Lower leg skin (tissue), 4 donors: ENCODE measurements around the gene TIMM10. TPM values are rescaled to one million over a fixed set of nuclear protein-coding genes. Genes with fewer than 3 reads are reported as not detected.
A peak's percentile ranks its signal among the peaks of the same experiment; 100 is the strongest.

Experiments used
- DNase-seq, 2 donors: peaks; one replicate each; pipeline ENCODE4 v3.0.0-alpha.2; 2019; ENCODE audit warnings: low spot score in 2 of 2
- H3K4me3 ChIP-seq: fragments of 200-600 bp; sonication (generic); 2 replicates; pipeline ENCODE4 v1.5.1; 2017; ENCODE audit warnings: mild to moderate bottlenecking, low read depth; ENCODE audit not compliant: poor library complexity, severe bottlenecking
- CTCF ChIP-seq, 3 donors: fragments of 450-650 bp; IDR thresholded peaks; one replicate each; pipeline ENCODE4 v1.5.1; 2016; ENCODE audit warnings: antibody characterized with exemption in 3 of 3, mild to moderate bottlenecking in 3 of 3, moderate library complexity in 2 of 3
- POLR2A ChIP-seq, 2 donors: fragments of 450-650 bp; IDR thresholded peaks; one replicate each; pipeline ENCODE4 v1.6.1; 2016 to 2017; ENCODE audit warnings: antibody characterized with exemption in 2 of 2, mild to moderate bottlenecking in 1 of 2, moderate library complexity in 1 of 2
- WGBS, 2 donors: methylation state at CpG; one replicate each; pipeline ENCODE4 v1.1.5; 2018; 5-methylcytosine and 5-hydroxymethylcytosine counted together
- intact Hi-C: fragments of 100-400 bp; cut with DNase I; formaldehyde crosslinking; loops from one replicate; pipeline ENCODE4 v1.15.0; 2023; ENCODE audit warnings: low total_unique reads
- total RNA-seq, 4 donors: library from RNA; depleted of rRNA; stranded (reverse); fragments of >200 nt; gene quantifications; one replicate each; pipeline ENCODE4 v1.1.0, GENCODE V29; 2016

The TIMM10 gene
- total RNA-seq, 4 donors from 2014 or later = 24.3 to 53.2 (median 29.4) TPM

- TF ChIP-seq POLR2A (IDR thresholded peaks at IDR 0.05) (no peak), CTCF (IDR thresholded peaks at IDR 0.05) (no peak)
- H3K4me3 ChIP-seq = peak overlapping the region; percentile 79
- WGBS, 2 donors = 17 to 19% methylated on average over 7 to 27 of the region's 35 CpGs
- intact Hi-C loops = no loop called here
- peak in 1 of 2 donors; percentile 91 for DNase-seq
Measured at GRCh38 chr11:57513911-57514537, 16.5 kb downstream of the TIMM10 start.

- TF ChIP-seq POLR2A (IDR thresholded peaks at IDR 0.05) = no peak
- no peak for TF ChIP-seq CTCF (IDR thresholded peaks at IDR 0.05)
- intact Hi-C loops = no loop called here
Measured at GRCh38 chr11:57513452-57513795, 17.1 kb downstream of the TIMM10 start.

GRCh38 chr11:57512646-57513451, 17.7 kb downstream of the TIMM10 start:
- TF ChIP-seq POLR2A (IDR thresholded peaks at IDR 0.05) (no peak), CTCF (IDR thresholded peaks at IDR 0.05) (no peak)
- no peak overlapping the region for H3K4me3 ChIP-seq
- 61 to 63% methylated on average over 12 of the region's 12 CpGs for whole genome bisulfite sequencing, 2 donors
- no peak for DNase-seq
- intact Hi-C loops = no loop called here

More at GRCh38 chr11:57513452-57513795, 17.1 kb downstream of the TIMM10 start:
- 23 to 24% methylated on average over 1 of the region's 1 CpG for WGBS, 2 donors
- DNase-seq = no peak
- no peak overlapping the region for H3K4me3 ChIP-seq

GRCh38 chr11:57511741-57512430, 18.7 kb downstream of the TIMM10 start:
- H3K4me3 ChIP-seq = no peak overlapping the region
- 88 to 91% methylated on average over 6 of the region's 6 CpGs for WGBS, 2 donors
- DNase-seq = no peak
- intact Hi-C loops = no loop called here
- TF ChIP-seq POLR2A (IDR thresholded peaks at IDR 0.05) = no peak
- TF ChIP-seq CTCF (IDR thresholded peaks at IDR 0.05) = no peak

- TF ChIP-seq POLR2A (IDR thresholded peaks at IDR 0.05) (no peak), CTCF (IDR thresholded peaks at IDR 0.05) (no peak)
- H3K4me3 ChIP-seq = no peak overlapping the region
- no peak for DNase-seq
- 71 to 82% methylated on average over 7 of the region's 7 CpGs for WGBS, 2 donors
- intact Hi-C loops = no loop called here
Measured at GRCh38 chr11:57508341-57509170, 22.0 kb downstream of the TIMM10 start.
